Activated CD4-positive, alpha-beta T cell treated with anti-CD3 and anti-CD28 coated beads for 48 hours (primary cell): Measurements from ENCODE around the gene DLG4.
"Not testable (repeated sequence)": the region's sequence is repeated elsewhere in the genome, so short reads cannot be mapped to it uniquely, and the experiment has no call there.

Source experiments
- DNase-seq: peaks from one replicate; pipeline ENCODE4 v3.0.0-alpha.2; 2020

Gene DLG4

DNA sequence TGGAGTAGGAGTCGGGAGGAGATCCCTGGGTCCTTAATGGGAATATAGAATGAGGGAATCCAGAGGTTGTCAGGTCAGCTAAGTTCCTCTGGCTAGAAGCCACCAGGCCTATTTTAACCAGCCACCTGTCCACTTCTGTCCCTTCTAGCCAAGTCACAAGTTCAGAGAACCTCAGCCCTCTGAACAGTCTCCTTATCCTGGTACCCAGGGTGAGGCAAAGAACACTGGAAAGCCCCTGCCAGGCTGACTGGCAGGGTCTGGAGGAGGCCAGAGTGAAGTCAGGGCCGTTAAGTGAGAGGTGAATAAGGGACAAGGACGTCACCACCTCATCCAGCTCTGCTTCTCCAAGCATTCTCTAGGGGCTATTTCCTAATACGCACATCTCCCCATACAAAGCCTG, 29.2 kb upstream of the DLG4 start:
- DNase-seq = no peak

DNA sequence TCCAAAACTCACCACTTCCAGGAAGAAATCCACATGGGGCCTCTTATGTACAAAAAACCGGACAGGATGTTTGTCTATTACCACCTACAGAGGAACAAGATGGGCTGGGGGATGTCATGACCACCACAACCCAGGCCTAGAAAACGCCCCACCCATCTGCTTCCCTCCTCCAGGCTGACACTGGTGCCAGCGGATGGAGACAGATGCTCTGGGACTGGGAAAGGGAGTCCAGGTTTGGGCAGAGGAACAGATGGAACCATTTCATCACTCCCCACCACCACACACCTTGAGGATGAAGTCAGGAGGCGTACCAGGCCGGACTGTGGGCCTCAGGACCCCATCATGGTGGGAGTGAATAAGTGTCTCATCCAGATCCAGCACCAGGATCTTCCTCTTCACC, 27.1 kb upstream of the DLG4 start:
- no peak for DNase-seq

DNA sequence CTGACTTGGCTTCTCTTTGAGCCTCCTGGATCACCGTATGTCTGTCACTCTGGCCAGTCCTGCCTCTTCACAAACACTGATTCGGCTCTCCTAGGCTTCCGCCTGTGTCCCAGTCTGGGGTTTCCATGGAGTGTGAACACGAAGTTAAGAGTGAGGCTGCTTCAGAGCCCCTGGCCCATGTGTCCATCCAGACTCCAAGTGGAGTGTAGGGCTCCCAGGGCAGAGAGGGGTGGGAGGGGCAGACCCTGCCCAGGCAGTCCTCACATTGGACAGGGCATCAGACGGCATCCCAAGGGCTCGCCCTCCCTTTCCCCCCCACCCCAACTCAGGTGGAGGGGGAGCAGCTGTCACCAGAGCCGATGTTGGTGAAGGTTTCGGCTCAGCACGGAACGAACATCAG, 24.2 kb upstream of the DLG4 start:
- DNase-seq = not testable (repeated sequence)

DNA sequence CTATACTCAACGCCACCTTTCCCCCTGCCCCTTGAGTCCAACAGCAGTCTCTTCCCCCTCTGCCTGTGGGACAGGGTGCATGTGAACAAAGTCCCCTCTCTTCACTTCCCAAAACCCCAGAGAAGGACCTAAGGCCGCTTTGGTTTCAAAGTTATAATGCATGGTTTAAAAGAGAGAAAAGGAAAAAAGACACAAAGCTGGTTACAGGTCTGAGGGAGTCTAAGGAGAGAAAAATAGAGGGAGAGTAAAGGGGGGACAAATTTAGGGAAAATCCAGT, 23.8 kb upstream of the DLG4 start:
- no peak for DNase-seq

DNA sequence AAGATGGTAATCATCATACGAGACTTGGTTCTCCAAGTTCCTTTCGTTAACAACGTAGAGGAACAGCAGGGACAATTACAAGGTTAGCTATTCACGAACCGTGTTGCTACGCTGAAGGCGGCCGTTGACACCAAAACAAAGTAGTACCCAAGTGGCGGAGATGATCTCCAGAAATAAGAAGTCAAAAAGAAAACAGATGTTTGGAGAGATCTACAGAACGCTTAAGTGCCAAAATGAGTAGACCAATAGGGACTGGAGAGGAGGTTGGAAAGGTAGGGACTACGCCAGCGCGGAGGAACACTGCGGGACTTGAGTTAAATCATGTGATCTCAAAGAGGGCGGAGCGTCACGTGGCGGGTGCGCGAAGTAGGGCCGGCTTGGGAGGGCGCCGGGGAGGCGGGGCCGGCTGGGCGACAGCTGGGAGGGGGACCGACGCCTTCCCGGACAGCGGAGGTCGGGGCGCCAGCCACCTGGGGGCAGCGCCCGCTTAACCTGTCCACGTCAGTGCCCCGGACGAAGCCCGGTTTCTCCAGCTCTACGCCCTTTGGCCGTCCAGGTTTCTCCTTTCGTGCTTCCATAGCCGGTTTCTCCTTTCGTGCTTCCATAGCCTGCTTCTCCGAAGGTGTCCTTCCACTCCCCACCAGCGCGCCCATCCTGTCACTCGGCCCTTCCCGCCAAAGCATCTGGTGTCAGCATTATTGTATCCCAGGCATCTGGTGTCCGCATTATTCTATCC, 23.2 kb upstream of the DLG4 start:
- DNase-seq = peak; percentile 94

DNA sequence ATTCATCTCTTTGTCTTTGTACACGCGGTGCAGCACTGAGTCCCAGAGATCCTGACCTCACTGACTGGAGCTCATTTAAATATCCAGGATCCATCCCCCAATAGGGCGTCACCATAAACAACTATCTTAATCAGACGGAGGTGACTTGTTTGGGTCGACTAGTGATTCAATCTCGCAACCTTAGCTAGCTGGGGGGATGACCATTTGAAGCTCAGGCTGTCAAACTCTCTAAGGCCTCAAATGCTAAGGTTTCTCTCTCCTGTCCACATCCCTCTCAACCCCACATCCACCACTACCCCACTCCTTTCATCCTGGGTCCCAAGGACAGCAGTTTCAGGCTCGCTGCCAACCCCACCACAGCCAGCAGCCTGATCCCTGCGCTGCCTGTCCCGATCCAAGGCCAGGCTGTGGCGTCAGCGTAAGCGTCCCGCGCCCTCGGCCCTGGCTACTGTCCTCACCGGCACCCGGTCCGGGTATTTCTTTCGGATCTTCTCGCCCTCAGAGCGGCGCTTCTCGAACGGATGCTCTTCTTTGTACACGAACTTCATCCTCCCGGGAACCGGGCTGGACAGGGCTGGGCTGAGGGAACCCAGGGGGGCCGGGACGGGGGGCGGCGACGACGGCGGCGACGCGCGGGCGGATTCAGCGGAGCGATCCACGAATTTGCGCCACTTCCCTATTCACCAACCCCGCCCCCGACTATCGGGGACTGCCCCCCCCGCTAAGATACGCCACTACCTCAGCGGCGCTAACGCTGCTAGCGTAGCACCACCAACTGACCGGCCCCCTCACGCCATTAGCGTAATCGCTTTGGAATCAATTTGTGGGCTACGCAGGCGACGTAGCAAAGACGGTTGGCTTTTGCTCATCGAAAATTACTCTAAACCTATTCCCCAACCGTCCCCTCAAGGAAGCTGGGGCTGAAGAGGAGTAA, 22.4 kb upstream of the DLG4 start, which contains the start of gene GABARAP:
TSS of gene GABARAP (minus strand) at position 667 of the 934 bp plus-strand sequence. CDS start at position 548, 119 bp downstream.
- DNase-seq = peak; percentile 95

DNA sequence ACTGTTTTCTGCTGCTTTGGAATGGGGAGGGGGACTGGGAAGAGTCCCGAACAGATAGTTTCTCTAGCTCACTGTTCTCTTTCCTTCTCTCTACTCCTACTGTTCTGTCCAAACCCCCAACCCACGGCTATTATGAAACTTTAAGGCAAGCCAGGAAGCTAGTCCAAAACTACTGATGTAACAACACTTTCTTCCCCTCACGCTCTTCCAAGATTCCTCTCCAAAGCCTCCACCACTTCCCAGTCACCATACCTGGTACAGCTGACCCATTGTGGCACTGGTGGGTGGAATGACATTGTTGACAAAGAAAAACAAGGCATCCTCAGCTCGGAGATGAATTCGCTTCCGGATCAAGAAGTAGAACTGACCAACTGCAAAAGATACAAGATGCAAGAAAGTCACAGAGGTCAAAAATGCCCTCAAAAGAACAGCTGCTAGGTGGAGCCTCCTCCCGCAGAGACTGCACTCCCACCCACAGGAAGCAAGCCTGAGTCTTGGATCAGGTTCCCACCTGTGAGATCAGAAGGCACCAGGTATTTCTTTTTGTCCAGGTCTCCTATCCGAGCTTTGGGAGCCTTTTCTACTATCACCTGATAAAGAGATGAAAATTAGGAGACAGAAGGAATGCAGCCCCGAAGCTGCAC, 21.6 kb upstream of the DLG4 start:
- no peak for DNase-seq

DNA sequence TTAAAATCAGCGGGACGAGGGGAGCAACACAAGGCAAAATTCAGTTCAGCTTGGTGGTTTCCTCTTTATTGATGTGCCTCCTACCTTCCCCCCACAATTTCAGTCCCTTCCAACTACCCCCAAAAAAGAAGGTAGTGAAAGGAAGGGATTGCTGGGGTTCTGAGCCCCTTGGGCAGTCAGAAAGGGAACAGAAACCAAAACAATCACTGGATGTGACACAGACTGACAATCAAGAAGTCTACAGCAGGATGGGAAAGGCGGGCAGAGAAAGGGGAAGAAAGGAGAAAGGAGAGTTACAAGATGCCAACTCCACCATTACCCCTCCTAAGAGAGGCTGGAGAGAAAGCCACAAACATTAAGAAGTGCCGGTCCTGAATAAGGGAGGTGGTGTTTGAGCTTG, 20.7 kb upstream of the DLG4 start:
- no peak for DNase-seq

DNA sequence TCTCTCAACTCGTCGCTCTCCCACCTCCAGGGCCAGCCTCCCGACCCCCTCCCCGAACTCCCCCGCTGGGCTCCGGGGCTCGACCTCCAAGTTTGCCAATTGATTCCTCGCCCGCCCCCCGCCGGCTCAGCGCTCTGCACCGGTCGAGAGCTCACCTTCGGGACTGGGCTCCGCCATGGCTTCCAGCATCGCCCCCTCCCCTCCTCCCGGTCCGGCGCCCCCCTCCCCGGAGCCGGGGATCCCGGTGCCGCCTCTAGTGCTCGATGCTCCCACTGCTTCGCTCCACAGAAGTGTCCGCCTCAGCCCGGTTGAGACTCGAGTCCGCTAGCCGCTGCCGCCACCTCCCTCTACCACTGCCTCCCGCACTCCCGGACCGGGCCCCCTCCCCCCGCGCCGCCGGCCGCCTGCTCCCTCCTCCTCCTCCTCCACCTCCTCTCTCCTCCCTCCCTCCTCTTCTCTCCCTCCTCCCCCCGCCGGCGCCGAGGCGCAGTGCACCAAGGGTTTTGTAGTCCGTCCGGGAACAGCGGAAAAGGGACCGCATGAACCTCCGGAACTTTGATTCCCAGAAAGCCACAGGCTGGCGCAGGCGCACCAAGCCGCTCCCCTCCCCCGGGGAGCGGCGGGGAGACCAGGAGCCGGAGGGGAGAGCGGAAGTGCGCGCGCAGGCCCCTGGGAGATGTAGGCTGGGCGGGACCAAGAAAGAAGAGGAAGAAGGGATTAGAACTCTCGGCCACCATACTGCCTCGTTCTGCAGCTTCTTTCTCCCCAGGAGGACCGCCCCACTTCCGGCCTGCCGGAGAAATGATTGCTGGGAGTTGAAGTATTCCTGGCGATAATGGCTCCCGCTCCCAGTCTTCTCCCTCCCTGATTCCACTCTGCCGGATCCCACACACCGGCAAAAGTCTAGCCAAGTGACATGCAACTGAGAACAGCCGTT, 19.7 kb upstream of the DLG4 start, which contains the start of gene PHF23:
TSS of gene PHF23 (minus strand) at position 367 of the 937 bp plus-strand sequence. CDS start at position 189, 178 bp downstream.
- peak; percentile 98 for DNase-seq

DNA sequence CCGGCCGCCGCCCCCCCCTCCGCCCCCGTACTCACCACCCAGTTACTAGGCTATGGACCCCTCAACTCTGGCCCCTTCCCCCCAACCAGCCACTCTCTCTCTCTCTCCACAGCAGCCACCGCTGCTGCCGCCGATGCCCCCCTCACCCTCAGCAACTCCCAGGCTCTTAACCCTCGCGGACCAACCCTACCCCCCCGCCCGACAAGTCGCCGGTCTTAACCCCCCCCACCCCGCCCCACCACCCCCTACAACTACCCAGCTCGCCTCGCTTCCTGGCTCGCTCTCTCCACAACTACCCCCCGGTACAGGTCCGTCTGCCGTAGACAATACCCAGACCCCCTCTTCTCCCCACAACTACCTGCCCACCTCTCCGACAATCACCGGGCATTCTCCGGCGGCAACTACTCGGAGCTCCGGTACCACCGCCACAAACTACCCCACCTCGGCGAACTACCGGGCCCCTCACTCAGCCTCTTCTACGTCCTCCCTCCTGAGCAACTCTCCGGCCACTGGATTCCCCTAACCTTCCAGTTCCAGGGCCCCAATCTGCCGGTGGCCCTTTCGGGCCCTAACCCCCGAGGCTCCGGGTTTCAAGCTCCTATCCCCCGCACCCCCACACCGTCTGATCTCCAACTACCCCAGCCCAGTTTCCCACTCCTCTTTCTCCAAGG, 18.9 kb upstream of the DLG4 start:
- peak; percentile 37 for DNase-seq

DNA sequence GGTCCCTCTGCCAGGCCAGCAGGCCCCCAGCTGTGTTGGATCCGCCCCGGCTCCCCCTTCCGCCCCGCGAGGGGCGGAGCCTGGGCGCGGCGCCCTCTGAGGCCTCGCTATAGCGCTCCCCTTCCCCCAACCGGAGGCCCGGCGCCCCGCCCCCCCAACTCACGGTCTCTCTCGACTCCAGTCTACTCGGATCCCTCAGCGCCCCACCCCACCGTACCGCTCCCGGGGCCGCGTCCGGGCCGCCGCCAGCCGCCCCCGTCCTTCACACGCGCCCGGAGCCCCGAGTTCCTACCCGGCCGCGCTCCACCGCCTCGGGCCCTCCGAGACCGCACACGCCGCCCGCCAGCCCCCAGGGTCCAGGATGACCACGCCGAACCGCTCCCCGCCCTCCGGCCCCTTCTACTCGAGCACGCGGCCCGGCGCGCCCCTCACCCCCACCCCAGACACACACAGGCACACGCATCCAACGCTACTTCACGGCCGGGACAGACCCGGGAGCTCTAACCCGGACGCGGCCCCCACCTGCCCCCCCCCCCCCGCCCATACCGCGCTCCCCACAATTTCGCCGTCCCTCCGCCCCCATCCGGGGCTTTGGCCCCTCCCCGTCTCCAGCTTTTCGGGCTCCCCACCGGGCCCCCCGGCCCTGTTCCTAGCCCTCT, 18.3 kb upstream of the DLG4 start:
- DNase-seq = peak; percentile 91

DNA sequence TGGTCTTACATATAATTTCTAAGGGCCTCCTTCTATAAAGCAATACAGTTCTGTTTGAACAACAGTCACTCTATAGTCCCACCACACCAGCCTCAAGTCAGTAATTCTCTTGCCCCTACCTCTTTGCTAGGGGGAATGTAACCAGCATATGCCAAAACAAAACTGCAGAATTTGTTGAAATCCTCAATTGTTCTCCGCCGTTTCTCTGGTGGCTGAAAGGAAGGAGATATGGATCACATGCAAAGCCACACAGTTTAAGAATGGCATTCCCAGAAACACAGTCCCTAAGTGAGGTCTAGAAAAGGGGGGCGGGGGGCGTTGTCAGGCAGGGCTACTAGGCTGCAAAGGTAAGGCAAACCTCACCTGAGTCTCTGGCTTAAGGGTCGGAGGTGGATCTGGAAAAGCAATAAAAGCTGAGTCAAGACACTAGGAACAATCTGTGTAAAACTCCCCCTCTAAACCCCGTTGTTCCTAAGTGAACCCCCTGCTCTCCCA, 17.7 kb upstream of the DLG4 start:
- DNase-seq = no peak

DNA sequence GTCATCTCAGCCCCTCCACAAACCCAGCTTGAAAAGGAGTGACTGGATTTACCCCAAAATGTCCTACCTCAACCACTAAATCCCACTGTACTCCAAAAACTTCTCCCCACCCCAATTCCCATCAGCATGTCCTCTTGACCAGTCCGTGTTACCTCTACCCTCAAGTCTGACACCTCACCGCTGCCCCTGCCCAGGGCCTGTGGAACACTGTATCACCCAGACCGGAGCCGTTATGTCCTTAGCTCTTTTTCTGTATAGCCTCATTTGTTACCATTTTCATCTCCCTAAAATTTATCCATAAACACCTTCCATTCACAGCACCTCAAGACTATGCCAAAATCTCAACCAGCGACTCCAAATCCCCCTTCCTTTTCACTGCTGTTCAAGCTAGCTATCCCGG, 17.2 kb upstream of the DLG4 start:
- DNase-seq = no peak

DNA sequence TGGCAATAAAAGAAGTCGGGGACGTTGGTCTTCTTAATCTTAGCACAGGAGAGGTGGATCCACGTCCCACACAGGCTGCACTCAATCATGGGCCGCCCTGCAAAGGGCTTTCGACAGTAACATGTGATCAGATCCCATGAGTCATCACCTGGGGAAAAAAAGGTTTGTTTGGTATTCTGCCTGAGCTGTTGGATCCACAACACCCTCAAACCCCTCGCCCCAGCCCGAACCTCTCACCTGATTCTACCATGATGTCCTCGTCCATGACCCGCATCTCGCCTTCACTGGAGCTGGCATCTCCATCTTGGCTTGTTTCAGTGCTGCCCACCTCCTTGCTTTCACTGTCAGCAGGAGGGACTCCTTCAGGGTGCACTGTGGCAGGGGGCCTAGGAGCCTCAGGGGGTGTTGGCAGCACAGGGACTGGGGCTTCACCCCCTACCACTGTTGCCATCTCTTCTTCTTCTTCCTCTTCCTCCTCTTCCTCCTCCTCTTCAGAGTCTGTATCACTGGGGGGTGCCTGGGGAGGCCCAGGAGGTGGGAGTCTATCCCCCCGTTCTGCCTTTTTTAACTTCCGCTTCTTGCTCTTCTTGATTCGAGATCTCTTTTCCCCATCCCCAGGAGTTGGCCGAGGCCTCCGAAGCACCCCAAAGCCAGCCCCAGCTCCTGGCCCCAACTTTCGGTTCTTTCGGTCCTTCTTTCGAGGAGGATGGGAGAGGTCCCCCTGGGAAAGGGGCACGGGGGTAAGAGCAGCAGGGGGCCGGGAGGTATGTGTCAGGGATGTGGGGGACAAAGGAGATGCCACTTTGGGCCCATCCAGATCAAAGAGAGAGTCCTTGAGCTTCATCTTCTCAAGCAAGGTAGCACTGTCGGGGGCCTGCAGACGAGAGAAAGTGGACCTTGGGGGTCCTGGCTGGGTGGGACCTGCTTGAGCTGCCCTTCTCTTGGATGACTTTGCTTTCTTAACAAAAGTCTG, 16.3 kb upstream of the DLG4 start:
- no peak for DNase-seq

DNA sequence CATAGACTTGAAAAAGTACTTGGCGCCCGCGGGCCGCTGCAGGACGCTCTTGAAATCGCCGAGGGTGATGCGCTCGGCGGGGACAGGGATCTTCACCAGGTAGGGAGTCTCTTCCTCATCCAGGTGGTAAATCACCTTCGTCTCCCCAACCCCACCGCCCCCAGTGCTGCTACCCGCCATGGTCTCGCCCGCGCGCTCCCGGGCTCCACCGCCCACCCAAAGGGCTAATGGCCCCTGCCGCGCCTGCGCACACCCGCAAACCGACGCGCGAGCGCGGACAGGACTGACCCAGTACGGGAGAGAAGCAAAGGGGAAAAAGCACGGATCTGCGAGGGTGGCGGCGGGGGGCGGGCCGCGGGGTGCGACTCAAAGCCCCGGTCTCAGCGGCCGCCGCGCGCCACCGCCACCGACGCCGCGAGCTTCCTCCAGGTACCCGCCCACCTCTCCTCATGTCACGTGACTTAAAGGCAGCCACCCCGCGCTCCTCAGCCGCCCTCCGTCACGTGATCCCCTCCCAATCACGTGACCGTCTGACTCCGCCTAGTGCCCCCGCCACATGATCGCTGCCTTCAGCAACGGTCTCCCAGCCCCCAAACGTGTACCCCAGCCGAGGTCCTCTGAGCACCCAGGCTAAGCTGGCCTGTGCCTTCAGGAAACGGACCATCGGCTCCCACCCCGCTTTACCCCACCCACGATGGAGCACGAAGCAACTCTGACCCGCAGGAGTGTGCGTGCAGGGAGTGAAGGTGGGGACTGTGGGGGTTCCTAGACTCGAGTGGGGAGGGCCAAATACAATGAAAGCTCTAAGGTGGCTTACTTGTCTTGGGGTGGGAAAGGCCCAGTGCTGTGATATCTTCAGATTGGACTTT, 14.7 kb upstream of the DLG4 start, which contains the start of gene DVL2:
TSS of gene DVL2 (minus strand) at position 435 of the 869 bp plus-strand sequence. CDS start at position 180, 255 bp downstream.
- DNase-seq = peak; percentile 96

DNA sequence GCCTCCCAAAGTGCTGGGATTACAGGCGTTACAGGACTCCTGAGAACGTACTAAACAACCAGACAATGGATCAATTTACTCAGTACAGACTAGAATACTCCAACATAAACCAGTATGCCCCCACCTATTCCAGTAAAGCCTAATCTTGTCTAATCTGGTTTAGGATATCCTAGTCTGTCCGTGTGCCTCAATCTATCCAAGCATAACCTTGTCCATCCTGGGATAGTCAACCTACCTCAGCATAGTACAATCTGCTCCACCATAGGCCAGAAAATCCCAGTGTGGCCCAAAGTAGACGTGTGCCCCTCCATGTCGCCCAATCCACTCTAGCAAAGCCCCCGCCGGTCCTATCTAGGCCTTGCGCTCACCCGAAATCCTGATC, 14.1 kb upstream of the DLG4 start:
- no peak for DNase-seq

DNA sequence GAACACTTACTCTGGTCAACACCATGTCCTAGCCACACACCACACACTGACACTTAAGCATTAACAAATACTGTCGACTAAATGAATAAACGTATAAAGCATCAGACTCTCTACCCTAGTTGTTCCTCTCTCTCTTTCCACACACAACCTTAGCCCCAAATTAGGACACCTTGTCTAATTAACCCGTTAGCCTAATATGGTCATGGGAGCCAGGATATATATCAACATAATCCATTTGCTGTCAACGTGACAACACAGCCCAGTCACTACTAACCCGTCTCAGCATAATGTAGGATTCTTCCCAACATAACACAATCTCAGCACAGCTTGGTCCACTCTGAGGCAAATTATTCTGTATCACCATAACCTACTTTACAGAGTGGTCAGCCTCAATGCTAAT, 12.5 kb upstream of the DLG4 start:
- no peak for DNase-seq

DNA sequence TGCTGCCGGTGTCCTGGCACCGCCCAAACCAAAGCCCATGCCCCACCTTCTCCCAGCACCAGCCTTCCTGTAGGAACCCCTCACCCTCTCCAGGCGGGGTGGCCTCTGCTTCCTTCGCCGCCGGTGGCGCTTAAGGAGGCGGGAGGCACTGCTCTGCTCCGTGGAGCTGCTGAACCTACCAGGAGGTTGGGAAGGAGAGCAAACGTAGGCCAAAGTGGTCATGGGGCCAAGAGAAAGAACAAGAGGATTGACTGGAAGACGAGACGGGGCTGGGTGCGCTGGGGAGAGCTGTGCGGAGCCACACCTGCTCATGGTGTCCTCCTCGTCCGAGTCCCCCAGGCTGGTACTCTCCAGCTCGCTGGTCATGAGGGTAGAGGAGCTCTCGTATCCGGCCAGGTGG, 9.9 kb upstream of the DLG4 start:
- no peak for DNase-seq

DNA sequence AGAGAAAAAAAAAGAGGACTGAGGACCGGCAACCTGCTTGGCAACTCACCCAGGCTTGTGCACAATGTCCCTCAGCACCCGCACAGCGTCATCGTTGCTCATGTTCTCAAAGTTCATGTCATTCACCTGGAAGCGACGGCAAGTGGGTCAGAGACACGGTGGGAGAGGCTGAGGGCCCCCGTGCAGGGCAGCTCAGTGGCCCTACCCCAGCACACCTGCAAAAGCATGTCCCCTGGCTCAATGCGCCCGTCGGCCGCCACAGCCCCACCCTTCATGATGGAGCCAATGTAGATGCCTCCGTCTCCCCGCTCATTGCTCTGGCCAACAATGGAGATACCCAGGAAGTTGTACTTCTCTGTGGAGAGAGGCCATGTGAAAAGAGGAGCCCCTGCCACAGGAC, 9.3 kb upstream of the DLG4 start:
- no peak for DNase-seq
